B cell (primary cell): ENCODE results near the gene CASZ1.

Experiments used
- EZH2 ChIP-seq: IDR thresholded peaks from 2 replicates; pipeline ENCODE4 v1.6.1; 2012; ENCODE audit warnings: borderline replicate concordance, low read depth, mild to moderate bottlenecking, moderate library complexity, low read length; ENCODE audit not compliant: insufficient read depth, poor library complexity, severe bottlenecking
- TF ChIP-seq, protein P1 (sequence below): fragments of 200-600 bp; IDR thresholded peaks from one replicate; pipeline ENCODE4 v1.8.0; 2022; ENCODE audit warnings: antibody characterized with exemption, mild to moderate bottlenecking

DNA sequence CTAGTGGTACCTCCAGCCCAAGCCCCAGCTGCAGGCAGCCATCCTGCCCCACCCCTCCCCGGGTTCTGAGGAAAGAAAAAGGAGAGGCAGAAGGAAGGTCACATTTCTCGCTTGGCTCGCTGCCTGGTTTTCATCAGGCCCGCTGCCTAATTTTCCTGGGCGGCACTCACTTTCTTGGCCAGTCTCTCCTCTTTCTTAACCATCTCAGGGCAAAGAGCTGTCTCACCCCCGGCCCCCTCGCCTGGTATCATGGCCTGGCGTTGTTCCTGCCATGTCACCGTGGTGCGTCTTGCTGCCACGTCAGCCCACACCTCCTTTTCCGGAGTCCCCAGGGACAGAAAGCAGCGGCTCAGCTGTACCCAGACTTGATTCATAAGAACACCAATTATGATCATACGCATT, 26.6 kb upstream of the CASZ1 start:
- TF ChIP-seq, protein P1, sequence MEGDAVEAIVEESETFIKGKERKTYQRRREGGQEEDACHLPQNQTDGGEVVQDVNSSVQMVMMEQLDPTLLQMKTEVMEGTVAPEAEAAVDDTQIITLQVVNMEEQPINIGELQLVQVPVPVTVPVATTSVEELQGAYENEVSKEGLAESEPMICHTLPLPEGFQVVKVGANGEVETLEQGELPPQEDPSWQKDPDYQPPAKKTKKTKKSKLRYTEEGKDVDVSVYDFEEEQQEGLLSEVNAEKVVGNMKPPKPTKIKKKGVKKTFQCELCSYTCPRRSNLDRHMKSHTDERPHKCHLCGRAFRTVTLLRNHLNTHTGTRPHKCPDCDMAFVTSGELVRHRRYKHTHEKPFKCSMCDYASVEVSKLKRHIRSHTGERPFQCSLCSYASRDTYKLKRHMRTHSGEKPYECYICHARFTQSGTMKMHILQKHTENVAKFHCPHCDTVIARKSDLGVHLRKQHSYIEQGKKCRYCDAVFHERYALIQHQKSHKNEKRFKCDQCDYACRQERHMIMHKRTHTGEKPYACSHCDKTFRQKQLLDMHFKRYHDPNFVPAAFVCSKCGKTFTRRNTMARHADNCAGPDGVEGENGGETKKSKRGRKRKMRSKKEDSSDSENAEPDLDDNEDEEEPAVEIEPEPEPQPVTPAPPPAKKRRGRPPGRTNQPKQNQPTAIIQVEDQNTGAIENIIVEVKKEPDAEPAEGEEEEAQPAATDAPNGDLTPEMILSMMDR, result no peak
- TF ChIP-seq EZH2, result no peak
